Measurements from ENCODE around the gene SKA2.
"Not testable (repeated sequence)": the region's sequence is repeated elsewhere in the genome, so short reads cannot be mapped to it uniquely, and the experiment has no call there.

SKA2 gene

GRCh38 chr17:59185997-59186396 is 31.0 kb upstream of the SKA2 start:
- H3K4me3 ChIP-seq (ENCODE audit: low read depth, low read length): no peak overlapping the region
- DNase-seq (ENCODE audit: low read depth): no peak
- no peak for TF ChIP-seq CTCF (IDR thresholded peaks at IDR 0.05; ENCODE audit: control insufficient read depth, extremely low read depth, insufficient read depth)

- no peak for TF ChIP-seq CTCF (IDR thresholded peaks at IDR 0.05; ENCODE audit: control insufficient read depth, extremely low read depth, insufficient read depth)
These were observed 26.5 kb upstream of the SKA2 start for GRCh38 chr17:59181481-59181880.

GRCh38 chr17:59180626-59181025 is 25.6 kb upstream of the SKA2 start:
- TF ChIP-seq CTCF (IDR thresholded peaks at IDR 0.05; ENCODE audit: control insufficient read depth, extremely low read depth, insufficient read depth): no peak
- H3K4me3 ChIP-seq (ENCODE audit: low read depth, low read length): no peak overlapping the region
- no peak for DNase-seq (ENCODE audit: low read depth)

More at GRCh38 chr17:59181481-59181880, 26.5 kb upstream of the SKA2 start:
- H3K4me3 ChIP-seq (ENCODE audit: low read depth, low read length): no peak overlapping the region
- no peak for DNase-seq (ENCODE audit: low read depth)

- H3K4me3 ChIP-seq (ENCODE audit: low read depth, low read length); DNase-seq (ENCODE audit: low read depth): not testable (repeated sequence)
These were observed 24.6 kb upstream of the SKA2 start for GRCh38 chr17:59179601-59180000.

GRCh38 chr17:59178266-59178985 is 23.4 kb upstream of the SKA2 start:
- TF ChIP-seq CTCF (IDR thresholded peaks at IDR 0.05; ENCODE audit: control insufficient read depth, extremely low read depth, insufficient read depth): no peak
- DNase-seq (ENCODE audit: low read depth): no peak

GRCh38 chr17:59175076-59175475 is 20.1 kb upstream of the SKA2 start:
- TF ChIP-seq CTCF (IDR thresholded peaks at IDR 0.05; ENCODE audit: control insufficient read depth, extremely low read depth, insufficient read depth): no peak
- DNase-seq (ENCODE audit: low read depth): no peak
- no peak overlapping the region for H3K4me3 ChIP-seq (ENCODE audit: low read depth, low read length)

More at GRCh38 chr17:59178266-59178985, 23.4 kb upstream of the SKA2 start:
- H3K4me3 ChIP-seq (ENCODE audit: low read depth, low read length): no peak overlapping the region

GRCh38 chr17:59174671-59175070 is 19.7 kb upstream of the SKA2 start:
- no peak overlapping the region for H3K4me3 ChIP-seq (ENCODE audit: low read depth, low read length)
- TF ChIP-seq CTCF (IDR thresholded peaks at IDR 0.05; ENCODE audit: control insufficient read depth, extremely low read depth, insufficient read depth): no peak
- DNase-seq (ENCODE audit: low read depth): no peak
